MM.1S (cell line): ENCODE data around the gene GJA3.

Source experiments
- DNase-seq: peaks from one replicate; pipeline ENCODE4 v3.0.0-alpha.2; 2015
- H2AFZ ChIP-seq: fragments of 300-600 bp; sonication (generic); 2 replicates; pipeline ENCODE4 v1.6.0; 2016; ENCODE audit warnings: antibody characterized with exemption, low read length
- H3F3A ChIP-seq: fragments of 300-600 bp; sonication (generic); 2 replicates; pipeline ENCODE4 v1.6.1; 2016; ENCODE audit warnings: mild to moderate bottlenecking, antibody characterized with exemption, low read length, moderate library complexity, mixed read lengths; ENCODE audit not compliant: insufficient read depth
- H3K27ac ChIP-seq: fragments of 300-600 bp; sonication (generic); 2 replicates; pipeline ENCODE4 v1.5.1; 2016; ENCODE audit warnings: mild to moderate bottlenecking, low read length
- H3K27me3 ChIP-seq: fragments of 300-600 bp; sonication (generic); replicated peaks from 2 replicates; pipeline ENCODE4 v1.6.0; 2016; ENCODE audit warnings: low read length; ENCODE audit not compliant: insufficient read depth
- H3K36me3 ChIP-seq: fragments of 300-600 bp; sonication (generic); replicated peaks from 2 replicates; pipeline ENCODE4 v1.6.1; 2016; ENCODE audit warnings: mild to moderate bottlenecking, low read length, mixed read lengths; ENCODE audit not compliant: insufficient read depth
- H3K4me1 ChIP-seq: fragments of 300-600 bp; sonication (generic); 2 replicates; pipeline ENCODE4 v1.6.1; 2016; ENCODE audit warnings: low read length, mixed read lengths
- H3K4me2 ChIP-seq: fragments of 300-600 bp; sonication (generic); 2 replicates; pipeline ENCODE4 v1.6.0; 2016; ENCODE audit warnings: low read depth, low read length
- H3K4me3 ChIP-seq: fragments of 300-600 bp; sonication (generic); 2 replicates; pipeline ENCODE4 v1.5.1; 2016; ENCODE audit warnings: low read length, mixed read lengths
- H3K79me2 ChIP-seq: fragments of 300-600 bp; sonication (generic); 2 replicates; pipeline ENCODE4 v1.6.1; 2016; ENCODE audit warnings: mixed run types, low read length, mixed read lengths
- H3K9ac ChIP-seq: fragments of 300-600 bp; sonication (generic); 2 replicates; pipeline ENCODE4 v1.6.1; 2016; ENCODE audit warnings: low read length, mixed read lengths
- H3K9me2 ChIP-seq: fragments of 300-600 bp; sonication (generic); replicated peaks from 2 replicates; pipeline ENCODE4 v1.6.1; 2016; ENCODE audit warnings: mild to moderate bottlenecking, low read length, mixed read lengths; ENCODE audit not compliant: insufficient read depth
- H3K9me3 ChIP-seq: fragments of 300-600 bp; sonication (generic); replicated peaks from 2 replicates; pipeline ENCODE4 v1.6.1; 2016; ENCODE audit warnings: mild to moderate bottlenecking, low read length, mixed read lengths; ENCODE audit not compliant: insufficient read depth
- H4K20me1 ChIP-seq: fragments of 300-600 bp; sonication (generic); 2 replicates; pipeline ENCODE4 v1.6.1; 2016; ENCODE audit warnings: mild to moderate bottlenecking, low read length, moderate library complexity, mixed read lengths; ENCODE audit not compliant: insufficient read depth
- CTCF ChIP-seq: fragments of 300-600 bp; sonication (generic); IDR thresholded peaks from 2 replicates; pipeline ENCODE4 v1.5.1; 2016; ENCODE audit warnings: antibody characterized with exemption, low read length, mixed read lengths
- EZH2 ChIP-seq: fragments of 300-600 bp; sonication (generic); optimal IDR thresholded peaks from 2 replicates; pipeline ENCODE3; 2017; ENCODE audit warnings: low read depth, mild to moderate bottlenecking, antibody characterized with exemption, low read length, mixed read lengths
- EZH2phosphoT487 ChIP-seq: fragments of 300-600 bp; sonication (generic); IDR thresholded peaks from 2 replicates; pipeline ENCODE4 v1.6.1; 2018; ENCODE audit warnings: antibody characterized with exemption, low read length

The GJA3 gene

GRCh38 chr13:20132052-20132634 lies 28.7 kb downstream of the GJA3 start:
- no peaks in the 10 kb centered on the region for H4K20me1 ChIP-seq
- no peaks in the 10 kb centered on the region for H3F3A ChIP-seq
- TF ChIP-seq CTCF (no peak), EZH2phosphoT487 (no peak), EZH2 (no peak)
- H3K4me2 ChIP-seq: no peak overlapping the region
- H3K27me3 ChIP-seq: no peaks in the 10 kb centered on the region
- H3K27ac ChIP-seq: no peak overlapping the region
- H3K9me2 ChIP-seq: no peaks in the 10 kb centered on the region
- no peak overlapping the region for H3K9ac ChIP-seq
- no peak overlapping the region for H2AFZ ChIP-seq
- no peaks in the 10 kb centered on the region for H3K36me3 ChIP-seq
- H3K79me2 ChIP-seq: no peaks in the 10 kb centered on the region
- no peaks in the 10 kb centered on the region for H3K4me1 ChIP-seq
- no peaks in the 10 kb centered on the region for H3K9me3 ChIP-seq
- no peak for DNase-seq
- no peak overlapping the region for H3K4me3 ChIP-seq

GRCh38 chr13:20131057-20131832 lies 29.6 kb downstream of the GJA3 start:
- Histone ChIP-seq H3F3A (no peaks in the 10 kb centered on the region), H3K4me2 (no peak overlapping the region), H3K36me3 (no peaks in the 10 kb centered on the region), H4K20me1 (no peaks in the 10 kb centered on the region), H3K9me2 (no peaks in the 10 kb centered on the region), H3K27ac (no peak overlapping the region), H3K79me2 (no peaks in the 10 kb centered on the region), H3K9ac (no peak overlapping the region), H3K27me3 (no peaks in the 10 kb centered on the region), H3K4me3 (no peak overlapping the region), H3K4me1 (no peaks in the 10 kb centered on the region), H2AFZ (no peak overlapping the region), H3K9me3 (no peaks in the 10 kb centered on the region)
- DNase-seq: no peak
- TF ChIP-seq CTCF (no peak), EZH2phosphoT487 (no peak), EZH2 (no peak)

GRCh38 chr13:20130652-20131051 lies 30.2 kb downstream of the GJA3 start:
- Histone ChIP-seq H3K9me2 (no peaks in the 10 kb centered on the region), H3K9me3 (no peaks in the 10 kb centered on the region), H2AFZ (no peak overlapping the region)

More at GRCh38 chr13:20130652-20131051, 30.2 kb downstream of the GJA3 start:
- TF ChIP-seq CTCF (no peak), EZH2phosphoT487 (no peak), EZH2 (no peak)
- Histone ChIP-seq H3K36me3 (no peaks in the 10 kb centered on the region), H3K4me1 (no peaks in the 10 kb centered on the region), H3K27me3 (no peaks in the 10 kb centered on the region), H4K20me1 (no peaks in the 10 kb centered on the region), H3K27ac (no peak overlapping the region), H3F3A (no peaks in the 10 kb centered on the region), H3K4me2 (no peak overlapping the region), H3K4me3 (no peak overlapping the region), H3K9ac (no peak overlapping the region), H3K79me2 (no peaks in the 10 kb centered on the region)
- no peak for DNase-seq
